HepG2 (cell line): ENCODE measurements around the gene SGMS1. TPM values are rescaled to one million over a fixed set of nuclear protein-coding genes. Genes with fewer than 3 reads are reported as not detected.

Experiments used
- ATAC-seq: fragments of 200-7000 bp; cut with Tn5 transposase; 3 replicates; pipeline ENCODE4 v1.9.1; 2020; ENCODE audit warnings: mild to moderate bottlenecking, moderate library complexity
- BruUV-seq: library from RNA; stranded (reverse); fragments of 400-500 nt; replicated peaks from 2 replicates; lab custom pipeline; 2021; lab: Mats Ljungman, UMichigan
- CTCF ChIA-PET: fragments of 300-600 bp; formaldehyde crosslinking; extraction: SDS; loops from one replicate; lab custom pipeline; 2021; ENCODE audit warnings: low total read pairs, inconsistent platforms, low intra/inter-chr PET ratio; lab: Yijun Ruan, JAX
- POLR2A ChIA-PET: fragments of 350-600 bp; sonication (Branson Sonifier 250); formaldehyde crosslinking; loops from one replicate; lab custom pipeline; 2020; ENCODE audit warnings: antibody characterized with exemption, inconsistent platforms; lab: Yijun Ruan, JAX
- DNase-seq: peaks from one replicate; pipeline ENCODE4 v3.0.0-alpha.2; 2015; ENCODE audit warnings: low spot score
- FAIRE-seq: peaks from 3 replicates; lab custom pipeline; 2011; peaks lifted over from hg19 to GRCh38; lab: Jason Lieb, UNC
- H2AFZ ChIP-seq: one replicate; pipeline ENCODE4 v1.6.1; 2011; ENCODE audit warnings: low read length, inconsistent platforms
- H3K27ac ChIP-seq: fragments of 300-600 bp; 3 replicates; pipeline ENCODE4 v1.8.0; 2011; ENCODE audit warnings: mixed run types, mild to moderate bottlenecking, mixed read lengths, low read length, inconsistent platforms; ENCODE audit not compliant: insufficient read depth; ENCODE audit errors: extremely low read length
- H3K27me3 ChIP-seq, 2 experiments: fragments of 200-600 bp in 1 of 2; 2 replicates in 1 of 2; 3 replicates in 1 of 2; pipeline versions ENCODE4 v1.6.0 to v1.8.0; 2011; ENCODE audit warnings: low read length in 2 of 2, mild to moderate bottlenecking in 2 of 2, moderate library complexity in 2 of 2, inconsistent platforms in 1 of 2; ENCODE audit not compliant: insufficient read depth in 2 of 2, control insufficient read depth in 1 of 2
- H3K36me3 ChIP-seq, 2 experiments: fragments of 200-600 bp in 1 of 2; replicated peaks in 1 of 2; 2 replicates in 1 of 2; 3 replicates in 1 of 2; pipeline versions ENCODE4 v1.5.1 to v1.8.0; 2011; ENCODE audit warnings: low read length in 2 of 2, inconsistent platforms in 1 of 2; ENCODE audit not compliant: insufficient read depth in 2 of 2, control insufficient read depth in 1 of 2
- H3K4me1 ChIP-seq: 2 replicates; pipeline ENCODE4 v1.5.1; 2012; ENCODE audit warnings: low read length, inconsistent platforms; ENCODE audit not compliant: insufficient read depth
- H3K4me2 ChIP-seq: 2 replicates; pipeline ENCODE4 v1.6.0; 2011; ENCODE audit warnings: low read depth, low read length, inconsistent platforms
- H3K4me3 ChIP-seq, 3 experiments: fragments of 200-600 bp in 1 of 3; sonication (generic), shearing (Covaris generic) in 1 of 3; replicated peaks in 1 of 3; 2 replicates each; pipeline ENCODE4 v1.5.1; 2011 to 2016; ENCODE audit warnings: low read length in 3 of 3, inconsistent platforms in 2 of 3, low read depth in 2 of 3, mild to moderate bottlenecking in 2 of 3, control low read depth in 1 of 3, mixed read lengths in 1 of 3; ENCODE audit not compliant: insufficient read depth in 1 of 3
- H3K79me2 ChIP-seq: one replicate; pipeline ENCODE4 v1.6.1; 2011; ENCODE audit warnings: low read length, inconsistent platforms; ENCODE audit not compliant: insufficient read depth
- H3K9ac ChIP-seq: 2 replicates; pipeline ENCODE4 v1.6.0; 2011; ENCODE audit warnings: mild to moderate bottlenecking, low read depth, low read length, inconsistent platforms; ENCODE audit not compliant: insufficient read depth
- H3K9me3 ChIP-seq: 2 replicates; pipeline ENCODE4 v1.5.1; 2012; ENCODE audit warnings: mild to moderate bottlenecking, low read length
- H4K20me1 ChIP-seq: 2 replicates; pipeline ENCODE4 v1.6.0; 2011; ENCODE audit warnings: inconsistent platforms, mild to moderate bottlenecking, low read length, moderate library complexity; ENCODE audit not compliant: insufficient read depth
- E2F5 ChIP-seq: sonication (generic); formaldehyde crosslinking; conservative IDR thresholded peaks from 2 replicates; pipeline ENCODE4 v1.4.0; 2020; ENCODE audit warnings: missing genetic modification reagents
- GMEB1 ChIP-seq: sonication (generic); formaldehyde crosslinking; IDR thresholded peaks from 2 replicates; pipeline ENCODE4 v1.5.1; 2020; ENCODE audit warnings: missing genetic modification reagents, mild to moderate bottlenecking, borderline replicate concordance
- GPBP1L1 ChIP-seq: sonication (generic); formaldehyde crosslinking; IDR thresholded peaks from 2 replicates; pipeline ENCODE4 v1.5.0; 2020; ENCODE audit warnings: mild to moderate bottlenecking, missing genetic modification reagents
- HINFP ChIP-seq: sonication (generic); formaldehyde crosslinking; IDR thresholded peaks from 2 replicates; pipeline ENCODE4 v1.4.0; 2020; ENCODE audit warnings: low read depth, mild to moderate bottlenecking, missing genetic modification reagents
- KDM5A ChIP-seq: fragments of 200-600 bp; sonication (generic); IDR thresholded peaks from 2 replicates; pipeline ENCODE4 v1.7.0; 2018; ENCODE audit warnings: antibody characterized with exemption, mild to moderate bottlenecking, low read length, borderline replicate concordance
- RFX1 ChIP-seq: fragments of 450-650 bp; IDR thresholded peaks from 2 replicates; pipeline ENCODE4 v1.6.1; 2017
- ZC3H4 ChIP-seq: sonication (generic); formaldehyde crosslinking; IDR thresholded peaks from 2 replicates; pipeline ENCODE4 v1.4.0; 2020; ENCODE audit warnings: missing genetic modification reagents, borderline replicate concordance
- ZFP36L1 ChIP-seq: sonication (generic); formaldehyde crosslinking; IDR thresholded peaks from 2 replicates; pipeline ENCODE4 v1.8.0; 2022; ENCODE audit warnings: mild to moderate bottlenecking, missing genetic modification reagents, moderate library complexity
- ZFP36L2 ChIP-seq: sonication (generic); formaldehyde crosslinking; IDR thresholded peaks from 2 replicates; pipeline ENCODE4 v1.4.0; 2020; ENCODE audit warnings: missing genetic modification reagents
- ZNF101 ChIP-seq: sonication (generic); formaldehyde crosslinking; IDR thresholded peaks from 2 replicates; pipeline ENCODE4 v1.4.0; 2020; ENCODE audit warnings: mild to moderate bottlenecking, low read depth, missing genetic modification reagents, borderline replicate concordance
- ZNF256 ChIP-seq: sonication (generic); formaldehyde crosslinking; conservative IDR thresholded peaks from 2 replicates; pipeline ENCODE4 v1.4.0; 2020; ENCODE audit warnings: missing genetic modification reagents
- ZSCAN30 ChIP-seq: sonication (generic); formaldehyde crosslinking; IDR thresholded peaks from 2 replicates; pipeline ENCODE4 v1.5.0; 2020; ENCODE audit warnings: mild to moderate bottlenecking, missing genetic modification reagents
- WGBS: methylation state at CpG from one replicate; pipeline ENCODE4 v1.1.6; 2017; ENCODE audit warnings: low lambda C conversion rate; 5-methylcytosine and 5-hydroxymethylcytosine counted together
- in situ Hi-C: cut with HindIII; loops from 2 replicates; pipeline ENCODE4 v1.10.0; 2017; ENCODE audit warnings: low pct_unique_long_range_greater_than_20kb; ENCODE audit not compliant: extremely low pct_ligation_motif_present
- intact Hi-C: fragments of 100-400 bp; cut with micrococcal nuclease; formaldehyde crosslinking; loops from one replicate; pipeline ENCODE4 v1.10.0; 2022; ENCODE audit not compliant: unreplicated experiment
- polyA plus RNA-seq, 8 experiments: library from polyadenylated mRNA; depleted of rRNA in 3 of 8; stranded (reverse) in 7 of 8; unstranded in 1 of 8; fragments of >200 nt; fragmentation: Illumina TruSeq in 4 of 8; extraction: Trizol in 4 of 8; gene quantifications; 2 replicates each; pipeline versions ENCODE4 v1.2.1 to v1.2.3, GENCODE V29; 2011 to 2016; ENCODE audit warnings: low read depth in 4 of 8, missing spikeins in 1 of 8, mixed read lengths in 1 of 8; ENCODE audit not compliant: insufficient read depth in 1 of 8
- total RNA-seq, 5 experiments: library from RNA; depleted of rRNA; stranded (reverse); fragments of >200 nt; fragmentation: Illumina TruSeq; extraction: Trizol; gene quantifications; 2 replicates each; pipeline ENCODE4 v1.2.3, GENCODE V29; 2016; ENCODE audit warnings: low read depth in 1 of 5

Gene SGMS1
- total and polyA plus RNA-seq, 2 of the 13 experiments (the other 11 are each of a cell fraction or from before 2014, with no cell fraction given), result 6.5 to 15.1 TPM

- no peak for TF ChIP-seq ZSCAN30 (CRISPR knock-in tag)
Measured at GRCh38 chr10:50592961-50593418, 30.8 kb downstream of the SGMS1 start (continued).

- POLR2A ChIA-PET, result no interaction called here
- CTCF ChIA-PET, result no interaction called here
- intact Hi-C loops, result no loop called here
Measured at GRCh38 chr10:50590935-50591334, 32.8 kb downstream of the SGMS1 start.

GRCh38 chr10:50586740-50587088 lies 37.0 kb downstream of the SGMS1 start:
- in situ Hi-C loops (no loop called here), intact Hi-C loops (no loop called here)
- H2AFZ ChIP-seq, result no peak overlapping the region
- H3K27ac ChIP-seq, result no peak overlapping the region
- peaks cover 3% of the 10 kb centered on the region for H3K79me2 ChIP-seq
- ChIA-PET CTCF (no interaction called here), POLR2A (no interaction called here)
- H3K4me2 ChIP-seq, result no peak overlapping the region
- H3K36me3 ChIP-seq, result peaks cover 4 to 16% of the 10 kb centered on the region in 2 experiments; a peak in 4 of 5 replicates
- no peaks in the 10 kb centered on the region for H3K9me3 ChIP-seq
- ATAC-seq, result no peak
- H4K20me1 ChIP-seq, result no peaks in the 10 kb centered on the region
- no peak overlapping the region for H3K4me3 ChIP-seq
- H3K27me3 ChIP-seq, result no peaks in the 10 kb centered on the region
- peaks cover 5% of the 10 kb centered on the region for H3K4me1 ChIP-seq
- no TSS peak for BruUV-seq
- H3K9ac ChIP-seq, result no peak overlapping the region
- DNase-seq, result no peak
- 92% methylated on average over 1 of the region's 1 CpG for WGBS
- no peak for FAIRE-seq
- TF ChIP-seq GMEB1 (no peak), ZNF101 (CRISPR knock-in tag) (no peak), ZC3H4 (CRISPR knock-in tag) (no peak), HINFP (CRISPR knock-in tag) (no peak), ZFP36L2 (CRISPR knock-in tag) (no peak), GPBP1L1 (CRISPR knock-in tag) (no peak)

More at GRCh38 chr10:50590935-50591334, 32.8 kb downstream of the SGMS1 start:
- Histone ChIP-seq H3K27ac (no peak overlapping the region), H3K9me3 (no peaks in the 10 kb centered on the region), H3K79me2 (peaks cover 3% of the 10 kb centered on the region), H2AFZ (no peak overlapping the region)
- WGBS, result 92% methylated on average over 4 of the region's 4 CpGs
- TF ChIP-seq ZFP36L1 (CRISPR knock-in tag) (no peak), ZNF256 (CRISPR knock-in tag) (no peak), RFX1 (peak; percentile 38; the same call in 1 of the 2 replicates), KDM5A (no peak), E2F5 (CRISPR knock-in tag) (no peak)
- TF ChIP-seq, all 625 proteins: peak for 1
- no peaks in the 10 kb centered on the region for H4K20me1 ChIP-seq
- H3K27me3 ChIP-seq, result no peaks in the 10 kb centered on the region
- no peak overlapping the region for H3K4me2 ChIP-seq
- ATAC-seq (no peak), DNase-seq (no peak), FAIRE-seq (no peak)
- in situ Hi-C loops, result no loop called here
- peaks cover 4 to 16% of the 10 kb centered on the region in 2 experiments; a peak in 3 of 5 replicates for H3K36me3 ChIP-seq
- H3K4me3 ChIP-seq, result no peak overlapping the region
- H3K4me1 ChIP-seq, result no peaks in the 10 kb centered on the region
- H3K9ac ChIP-seq, result no peak overlapping the region
- BruUV-seq, result no TSS peak
